BLaER1 (cell line): Measurements from ENCODE around the gene CNOT10.

ENCODE experiments used
- H3K27ac ChIP-seq: shearing (Covaris generic); formaldehyde crosslinking; 2 replicates; pipeline ENCODE4 v1.8.1; 2022
- H3K27me3 ChIP-seq: shearing (Covaris generic); formaldehyde crosslinking; 2 replicates; pipeline ENCODE4 v1.8.1; 2022
- H3K36me3 ChIP-seq: shearing (Covaris generic); formaldehyde crosslinking; 2 replicates; pipeline ENCODE4 v1.8.1; 2022
- H3K4me1 ChIP-seq: shearing (Covaris generic); formaldehyde crosslinking; 2 replicates; pipeline ENCODE4 v1.8.1; 2022
- H3K4me2 ChIP-seq: shearing (Covaris generic); formaldehyde crosslinking; 2 replicates; pipeline ENCODE4 v1.8.1; 2022
- H3K4me3 ChIP-seq: shearing (Covaris generic); formaldehyde crosslinking; 2 replicates; pipeline ENCODE4 v1.8.1; 2022
- H3K9ac ChIP-seq: shearing (Covaris generic); formaldehyde crosslinking; 2 replicates; pipeline ENCODE4 v1.8.1; 2022
- H3K9me3 ChIP-seq: shearing (Covaris generic); formaldehyde crosslinking; 2 replicates; pipeline ENCODE4 v1.8.1; 2022
- H4K20me1 ChIP-seq: shearing (Covaris generic); formaldehyde crosslinking; 2 replicates; pipeline ENCODE4 v1.8.1; 2022
- Cebpa-rat ChIP-seq: shearing (Covaris generic); IDR thresholded peaks from 2 replicates; pipeline ENCODE4 v1.8.1; 2022

CNOT10 gene

GRCh38 chr3:32815841-32816438 is 131.0 kb downstream of the CNOT10 start:
- H3K9me3 ChIP-seq: peaks cover 33% of the 10 kb centered on the region
- peak overlapping the region; percentile 74 for H3K4me3 ChIP-seq
- H3K36me3 ChIP-seq: peaks cover 18% of the 10 kb centered on the region
- peaks cover 51% of the 10 kb centered on the region for H3K4me1 ChIP-seq
- H4K20me1 ChIP-seq: peaks cover 10% of the 10 kb centered on the region
- no peak overlapping the region for H3K9ac ChIP-seq
- peaks cover 55% of the 10 kb centered on the region for H3K27me3 ChIP-seq
- H3K27ac ChIP-seq: no peak overlapping the region
- TF ChIP-seq Cebpa-rat: no peak
- H3K4me2 ChIP-seq: peak overlapping the region; percentile 98

DNA sequence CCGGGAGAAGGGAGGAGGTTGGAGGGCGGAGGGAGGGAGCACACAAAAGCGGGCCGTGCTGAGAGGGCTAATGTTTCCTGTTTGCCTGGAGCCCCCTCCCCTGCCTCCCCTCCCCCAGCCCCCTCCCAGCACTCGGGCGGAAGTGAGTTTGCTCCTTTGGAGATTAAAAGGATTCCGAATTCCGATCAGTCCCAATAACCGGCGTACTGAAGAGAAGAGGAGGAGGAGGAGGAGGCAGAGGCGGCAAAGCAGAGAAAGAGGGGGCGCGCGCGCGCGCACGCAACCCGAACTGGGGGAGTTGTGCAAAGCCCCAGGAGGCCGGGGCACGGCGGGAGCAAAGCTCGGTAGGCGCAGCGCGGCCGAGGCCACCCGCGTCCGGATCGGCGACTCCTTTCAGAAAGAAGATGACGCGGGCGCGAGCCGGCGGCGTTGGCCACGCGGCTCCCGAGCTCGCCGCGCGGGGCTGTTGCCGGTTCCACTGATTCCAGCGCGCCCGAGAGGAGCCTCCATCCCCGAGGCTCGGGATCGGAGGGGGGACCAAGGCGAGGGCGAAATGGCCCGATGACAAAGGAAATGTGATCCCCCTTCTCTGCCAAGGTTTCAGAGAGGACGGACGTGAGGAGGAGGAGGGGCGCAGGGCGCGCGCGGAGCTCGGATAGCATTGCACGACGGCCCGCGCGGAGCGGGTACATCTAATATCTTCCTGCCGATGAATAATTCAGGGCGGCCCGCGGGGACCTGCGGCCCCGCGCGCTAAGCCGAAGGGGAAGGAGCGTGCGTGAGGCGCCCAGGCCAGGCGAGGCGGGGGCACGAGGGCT is 131.7 kb downstream of the CNOT10 start:
- Histone ChIP-seq H3K4me3 (peak overlapping the region; percentile 74), H4K20me1 (peaks cover 10% of the 10 kb centered on the region)

DNA sequence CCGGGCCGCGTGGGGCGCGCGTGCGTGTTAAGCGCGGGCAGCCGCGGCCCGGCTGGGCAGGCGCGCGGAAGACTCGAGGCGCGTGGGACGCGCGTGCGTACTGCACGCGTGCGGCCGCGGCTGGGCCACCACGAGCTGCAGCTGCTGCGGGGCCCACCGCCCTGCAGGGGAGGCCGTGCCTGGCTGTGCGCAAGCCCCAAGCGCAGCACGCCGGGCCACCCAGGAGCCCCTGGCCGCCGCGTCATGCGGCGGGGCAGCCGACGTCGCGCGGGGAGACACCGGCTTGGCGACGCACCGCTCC is 132.2 kb downstream of the CNOT10 start:
- Histone ChIP-seq H3K27ac (peak overlapping the region; percentile 61), H3K4me2 (peak overlapping the region; percentile 98), H3K36me3 (peaks cover 18% of the 10 kb centered on the region), H4K20me1 (peaks cover 10% of the 10 kb centered on the region), H3K4me1 (peaks cover 51% of the 10 kb centered on the region), H3K4me3 (peak overlapping the region; percentile 74), H3K9me3 (peaks cover 36% of the 10 kb centered on the region), H3K27me3 (peaks cover 55% of the 10 kb centered on the region), H3K9ac (peak overlapping the region; percentile 67)
- no peak for TF ChIP-seq Cebpa-rat

More for the DNA sequence above, 131.7 kb downstream of the CNOT10 start:
- TF ChIP-seq Cebpa-rat: no peak
- H3K9me3 ChIP-seq: peaks cover 33% of the 10 kb centered on the region
- peaks cover 18% of the 10 kb centered on the region for H3K36me3 ChIP-seq
- peaks cover 55% of the 10 kb centered on the region for H3K27me3 ChIP-seq
- H3K4me1 ChIP-seq: peaks cover 51% of the 10 kb centered on the region
- H3K27ac ChIP-seq: peak overlapping the region; percentile 61
- peak overlapping the region; percentile 67 for H3K9ac ChIP-seq
- peak overlapping the region; percentile 98 for H3K4me2 ChIP-seq

GRCh38 chr3:32817558-32818228 is 132.7 kb downstream of the CNOT10 start, which contains the start of gene TRIM71:
TSS of gene TRIM71 (plus strand) at chr3:32817997. CDS start at chr3:32818081, 84 bp downstream.
- Histone ChIP-seq H3K9me3 (peaks cover 36% of the 10 kb centered on the region), H3K4me3 (peak within 1 kb of the TSS; percentile 74), H3K4me1 (peaks cover 51% of the 10 kb centered on the region), H4K20me1 (peaks cover 10% of the 10 kb centered on the region), H3K36me3 (peaks cover 18% of the 10 kb centered on the region), H3K9ac (peak within 1 kb of the TSS; percentile 67), H3K4me2 (peak within 1 kb of the TSS; percentile 98), H3K27me3 (peaks cover 55% of the 10 kb centered on the region), H3K27ac (peak within 1 kb of the TSS; percentile 61)
- no peak for TF ChIP-seq Cebpa-rat

DNA sequence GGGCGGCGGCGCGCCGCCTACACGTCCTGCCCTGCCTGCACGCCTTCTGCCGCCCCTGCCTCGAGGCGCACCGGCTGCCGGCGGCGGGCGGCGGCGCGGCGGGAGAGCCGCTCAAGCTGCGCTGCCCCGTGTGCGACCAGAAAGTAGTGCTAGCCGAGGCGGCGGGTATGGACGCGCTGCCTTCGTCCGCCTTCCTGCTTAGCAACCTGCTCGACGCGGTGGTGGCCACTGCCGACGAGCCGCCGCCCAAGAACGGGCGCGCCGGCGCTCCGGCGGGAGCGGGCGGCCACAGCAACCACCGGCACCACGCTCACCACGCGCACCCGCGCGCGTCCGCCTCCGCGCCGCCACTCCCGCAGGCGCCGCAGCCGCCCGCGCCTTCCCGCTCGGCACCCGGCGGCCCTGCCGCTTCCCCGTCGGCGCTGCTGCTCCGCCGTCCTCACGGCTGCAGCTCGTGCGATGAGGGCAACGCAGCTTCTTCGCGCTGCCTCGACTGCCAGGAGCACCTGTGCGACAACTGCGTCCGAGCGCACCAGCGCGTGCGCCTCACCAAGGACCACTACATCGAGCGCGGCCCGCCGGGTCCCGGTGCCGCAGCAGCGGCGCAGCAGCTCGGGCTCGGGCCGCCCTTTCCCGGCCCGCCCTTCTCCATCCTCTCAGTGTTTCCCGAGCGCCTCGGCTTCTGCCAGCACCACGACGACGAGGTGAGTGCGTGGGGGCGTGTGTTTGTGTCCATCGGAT is 133.4 kb downstream of the CNOT10 start:
- H3K4me3 ChIP-seq: peak overlapping the region; percentile 74
- H3K9ac ChIP-seq: no peak overlapping the region

GRCh38 chr3:32818970-32819511 is 134.1 kb downstream of the CNOT10 start:
- Histone ChIP-seq H3K27ac (no peak overlapping the region), H3K9ac (no peak overlapping the region), H3K9me3 (peaks cover 40% of the 10 kb centered on the region), H3K4me3 (peak overlapping the region; percentile 74), H3K4me1 (peaks cover 40% of the 10 kb centered on the region), H3K27me3 (peaks cover 55% of the 10 kb centered on the region), H4K20me1 (peaks cover 10% of the 10 kb centered on the region), H3K4me2 (0 out of 2 replicates have a peak overlapping the region, but pooled peaks have one; percentile 98), H3K36me3 (peaks cover 18% of the 10 kb centered on the region)
- TF ChIP-seq Cebpa-rat: no peak

More for the DNA sequence above, 133.4 kb downstream of the CNOT10 start:
- Histone ChIP-seq H3K4me2 (peak overlapping the region; percentile 98), H4K20me1 (peaks cover 10% of the 10 kb centered on the region), H3K27me3 (peaks cover 55% of the 10 kb centered on the region), H3K9me3 (peaks cover 36% of the 10 kb centered on the region), H3K36me3 (peaks cover 18% of the 10 kb centered on the region), H3K27ac (no peak overlapping the region), H3K4me1 (peaks cover 47% of the 10 kb centered on the region)
- TF ChIP-seq Cebpa-rat: no peak

- no peak overlapping the region for H3K9ac ChIP-seq
- peak overlapping the region; percentile 74 for H3K4me3 ChIP-seq
- no peak for TF ChIP-seq Cebpa-rat
- H3K27ac ChIP-seq: no peak overlapping the region
- H3K4me1 ChIP-seq: peaks cover 33% of the 10 kb centered on the region
- peaks cover 18% of the 10 kb centered on the region for H3K36me3 ChIP-seq
- H3K4me2 ChIP-seq: no peak overlapping the region
- H3K27me3 ChIP-seq: peaks cover 55% of the 10 kb centered on the region
- H4K20me1 ChIP-seq: peaks cover 10% of the 10 kb centered on the region
- peaks cover 40% of the 10 kb centered on the region for H3K9me3 ChIP-seq
Observed at GRCh38 chr3:32819551-32820348, 134.8 kb downstream of the CNOT10 start.

DNA sequence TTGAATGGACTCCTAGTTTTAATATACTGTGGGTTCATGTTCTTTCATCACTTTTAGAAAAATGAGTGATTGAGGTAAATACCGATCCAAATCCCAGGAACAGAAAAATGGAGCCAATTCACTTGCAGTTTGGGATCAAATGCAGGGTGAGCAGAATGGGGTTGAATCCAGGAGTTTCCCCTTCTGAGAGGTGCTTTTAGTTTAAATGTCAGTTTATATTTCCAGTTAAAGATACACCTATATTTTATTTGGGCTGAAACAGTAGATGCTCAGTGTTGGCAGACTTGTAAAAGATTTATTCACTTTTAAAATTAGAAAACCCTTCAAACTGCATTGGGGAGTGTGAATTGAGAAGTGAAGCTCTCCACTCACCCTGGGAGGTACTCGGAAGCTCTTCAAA is 135.4 kb downstream of the CNOT10 start:
- peaks cover 50% of the 10 kb centered on the region for H3K27me3 ChIP-seq
- H3K4me2 ChIP-seq: no peak overlapping the region
- H3K9ac ChIP-seq: no peak overlapping the region
- peaks cover 26% of the 10 kb centered on the region for H3K4me1 ChIP-seq
- peaks cover 40% of the 10 kb centered on the region for H3K9me3 ChIP-seq
- no peak overlapping the region for H3K27ac ChIP-seq
- peaks cover 18% of the 10 kb centered on the region for H3K36me3 ChIP-seq
- TF ChIP-seq Cebpa-rat: no peak
- H3K4me3 ChIP-seq: no peak overlapping the region
- H4K20me1 ChIP-seq: peaks cover 10% of the 10 kb centered on the region
